Measurements from ENCODE around the gene NKAIN2.

GRCh38 chr6:124495665-124496190 is 692.1 kb downstream of the NKAIN2 start:
- TF ChIP-seq CTCF (conservative IDR thresholded peaks at IDR 0.05), result no peak
- no peak for TF ChIP-seq ZFX (IDR thresholded peaks at IDR 0.05)

Measured in C4-2B (cell line).